Posterior vena cava (tissue), 2 donors: ENCODE results near the gene LRRC10B. TPM values are rescaled to one million over a fixed set of nuclear protein-coding genes. Genes with fewer than 3 reads are reported as not detected.

Experiments used
- DNase-seq: peaks from one replicate; pipeline ENCODE4 v3.0.0-alpha.2; 2020; ENCODE audit warnings: low spot score
- intact Hi-C, 2 donors: fragments of 100-400 bp; cut with DNase I; formaldehyde crosslinking; loops; one replicate each; pipeline versions ENCODE4 v1.14.1 to v1.14.2; 2022 to 2023
- total RNA-seq, 2 donors: library from RNA; stranded (reverse); fragmentation: NEBNext Ultra II Directional; extraction: Animal tissue kit (Norgen Biotek cat#: 25700); gene quantifications; one replicate each; pipeline ENCODE4 v1.2.1, GENCODE V29; 2021
- donor health status: DM: yes; HTN: yes; CAD: no.
- donor health status: DM: yes; HTN: yes; CAD: no.

The LRRC10B gene
- total RNA-seq, 2 donors from 2014 or later = 1.5 to 1.6 TPM

DNA sequence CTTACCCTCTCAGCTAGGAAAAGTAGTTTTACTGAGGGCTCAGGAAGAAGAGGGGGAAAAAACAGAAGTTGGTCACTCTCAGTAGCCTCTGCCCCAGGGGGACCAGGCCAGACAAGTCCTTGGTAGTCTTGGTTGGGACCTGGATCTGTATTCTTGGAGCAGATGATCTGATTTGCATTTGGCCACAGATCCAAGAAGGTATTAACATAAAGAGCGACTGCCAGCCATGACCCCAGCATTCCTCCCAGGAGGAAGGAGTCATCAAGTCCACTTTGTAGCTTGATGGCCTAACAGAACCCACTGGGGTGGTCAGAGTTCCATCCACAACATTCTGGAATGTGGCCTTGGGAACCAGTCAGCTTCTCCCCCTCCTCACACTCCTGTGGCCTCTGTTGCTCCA, 6.0 kb upstream of the LRRC10B start:
- intact Hi-C loops = no loop called here
- no peak for DNase-seq

DNA sequence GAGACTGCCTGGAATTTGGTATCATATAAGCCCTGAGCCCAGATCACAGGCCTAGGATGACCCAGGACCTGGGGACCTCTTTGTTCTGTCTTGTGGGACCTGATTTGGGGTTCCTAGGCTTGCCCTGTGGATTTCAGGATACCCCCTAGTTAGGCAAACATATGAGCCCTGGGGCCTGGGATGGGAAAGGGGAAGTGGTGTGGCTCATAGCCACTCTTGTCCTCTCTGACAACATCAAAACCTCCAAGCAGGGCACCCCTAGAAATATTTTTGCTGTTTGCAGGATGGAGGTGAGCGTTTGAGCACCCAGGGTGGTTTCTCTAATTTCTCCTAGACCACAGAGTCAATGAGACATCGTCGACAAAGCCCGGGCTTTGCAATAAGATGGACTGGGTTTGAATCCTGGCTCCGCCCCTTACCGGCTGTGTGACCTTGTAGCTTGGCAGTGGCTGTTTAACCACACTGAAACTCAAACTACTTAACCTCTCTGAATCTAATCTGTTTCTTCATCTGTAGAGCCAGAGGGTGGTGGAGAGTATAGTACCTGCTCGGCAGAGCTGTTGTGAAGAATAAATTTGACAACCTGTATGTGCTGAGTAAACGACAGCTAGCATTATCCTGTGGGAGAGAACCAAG, 5.3 kb upstream of the LRRC10B start:
- intact Hi-C loops = no loop called here
- DNase-seq = no peak

DNA sequence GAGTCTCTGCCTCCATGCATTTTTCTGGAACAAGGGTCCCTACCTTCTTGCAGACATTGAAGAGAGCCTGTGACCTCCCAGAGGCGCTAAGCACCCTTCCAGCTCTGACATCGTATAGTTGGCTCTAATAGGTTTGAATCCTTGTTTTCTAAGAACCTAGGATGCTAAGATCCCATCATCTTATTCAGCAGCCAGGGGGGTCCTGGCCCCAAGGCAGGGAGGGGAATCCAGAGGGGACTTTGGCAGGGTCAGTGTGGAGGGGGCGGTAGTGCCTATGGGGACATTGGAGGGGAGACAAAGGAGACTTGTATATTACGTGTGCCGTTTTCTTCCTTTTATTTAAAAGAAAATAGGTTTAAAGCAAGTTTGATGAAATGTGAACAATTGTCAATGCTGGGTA, 3.4 kb upstream of the LRRC10B start:
- DNase-seq = no peak

DNA sequence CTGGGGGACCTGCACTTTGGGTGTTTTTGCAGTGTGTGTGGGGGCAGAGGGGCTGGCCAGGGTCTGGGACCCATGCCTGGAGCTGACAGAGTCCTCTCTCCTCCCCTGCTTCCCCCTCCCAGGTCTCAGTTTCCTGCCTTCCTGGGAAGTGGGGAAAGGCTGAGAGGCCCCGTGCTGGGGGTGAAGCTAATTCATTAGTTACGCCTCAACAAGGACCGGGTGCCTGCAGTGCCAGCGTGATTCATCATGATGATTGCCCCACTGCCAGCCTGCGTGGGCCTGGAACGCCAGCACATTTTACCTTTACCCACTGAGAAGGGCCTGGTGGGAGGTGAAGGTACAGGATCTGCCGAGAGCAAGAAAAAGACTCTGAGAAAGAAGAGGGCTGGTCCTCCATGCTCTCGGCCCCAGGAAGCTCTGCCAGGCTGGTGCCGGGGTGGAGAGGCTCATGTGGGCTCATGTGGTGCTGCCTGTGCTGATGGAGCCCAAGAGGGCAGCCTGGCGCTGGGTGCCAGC, 2.9 kb upstream of the LRRC10B start:
- DNase-seq = no peak
- intact Hi-C loops = no loop called here

More for the DNA sequence above, 3.4 kb upstream of the LRRC10B start:
- intact Hi-C loops = no loop called here

DNA sequence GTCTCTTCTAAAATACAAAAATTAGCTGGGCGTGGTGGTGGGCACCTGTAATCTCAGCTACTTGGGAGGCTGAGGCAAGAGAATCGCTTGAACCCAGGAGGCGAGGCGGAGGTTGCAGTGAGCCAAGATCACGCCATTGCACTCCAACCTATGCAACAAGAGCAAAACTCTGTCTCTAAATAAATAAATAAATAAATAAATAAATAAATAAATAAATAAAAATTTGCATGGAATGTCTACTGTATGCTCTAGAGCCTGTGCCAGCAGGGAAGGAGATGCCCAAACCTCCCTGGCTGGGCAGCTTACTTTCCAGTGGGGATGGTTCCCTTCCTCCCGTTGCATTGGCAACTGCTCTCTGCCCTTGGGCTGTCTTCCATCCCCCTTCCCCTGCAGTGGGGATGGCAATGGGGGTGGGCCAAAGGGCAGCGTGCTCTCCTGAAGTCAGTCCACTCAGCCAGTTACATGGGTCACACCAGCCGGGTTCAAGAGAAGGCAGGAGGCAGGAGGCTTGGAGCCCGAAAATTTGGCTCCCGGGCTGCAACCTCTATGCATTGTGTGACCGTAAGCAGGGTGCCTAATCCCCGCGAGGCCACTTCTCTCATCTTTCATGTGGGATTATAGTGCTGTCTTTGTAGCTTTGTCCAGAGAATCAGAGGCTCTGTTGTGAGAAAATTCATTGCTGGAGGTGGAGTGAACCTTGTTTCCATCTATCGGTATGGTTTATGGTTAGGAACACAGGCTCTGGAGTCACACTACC, 1.4 kb upstream of the LRRC10B start:
- no peak for DNase-seq
- intact Hi-C loops = no loop called here

DNA sequence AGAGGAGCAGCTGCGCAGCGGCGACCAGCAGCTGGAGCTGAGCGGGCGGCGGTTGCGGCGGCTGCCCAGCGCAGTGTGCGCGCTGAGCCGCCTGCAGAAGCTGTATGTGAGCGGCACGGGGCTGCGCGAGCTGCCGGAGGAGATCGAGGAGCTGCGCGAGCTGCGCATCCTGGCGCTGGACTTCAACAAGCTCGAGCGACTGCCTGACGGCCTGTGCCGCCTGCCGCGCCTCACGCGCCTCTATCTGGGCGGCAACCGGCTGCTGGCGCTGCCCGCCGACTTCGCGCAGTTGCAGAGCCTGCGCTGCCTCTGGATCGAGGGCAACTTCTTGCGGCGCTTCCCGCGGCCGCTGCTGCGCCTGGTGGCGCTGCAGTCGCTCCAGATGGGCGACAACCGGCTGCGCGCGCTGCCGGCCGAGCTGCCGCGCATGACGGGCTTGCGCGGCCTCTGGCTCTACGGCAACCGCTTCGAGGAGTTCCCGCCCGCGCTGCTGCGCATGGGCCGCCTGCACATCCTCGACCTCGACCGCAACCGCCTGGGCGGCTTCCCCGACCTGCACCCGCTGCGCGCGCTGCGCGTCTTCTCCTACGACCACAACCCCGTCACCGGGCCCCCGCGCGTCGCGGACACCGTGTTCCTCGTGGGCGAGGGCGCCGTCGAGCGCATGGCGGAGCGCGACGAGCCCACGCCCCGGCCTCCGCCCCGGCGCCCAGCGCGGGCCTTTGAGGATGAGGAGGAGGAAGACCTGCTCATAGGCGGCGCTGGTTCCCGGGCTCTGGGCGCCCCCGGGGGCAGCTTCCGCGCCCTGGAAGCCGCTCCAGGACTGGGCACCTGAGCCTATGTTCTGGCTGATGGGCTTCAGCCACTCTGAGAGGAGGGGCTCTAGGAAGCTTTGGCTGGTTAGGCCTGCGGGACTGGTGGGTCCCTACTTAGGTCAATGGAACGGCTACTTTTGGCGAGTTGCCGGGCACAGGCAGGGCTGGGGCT, 787 bp downstream of the LRRC10B start:
- no peak for DNase-seq

DNA sequence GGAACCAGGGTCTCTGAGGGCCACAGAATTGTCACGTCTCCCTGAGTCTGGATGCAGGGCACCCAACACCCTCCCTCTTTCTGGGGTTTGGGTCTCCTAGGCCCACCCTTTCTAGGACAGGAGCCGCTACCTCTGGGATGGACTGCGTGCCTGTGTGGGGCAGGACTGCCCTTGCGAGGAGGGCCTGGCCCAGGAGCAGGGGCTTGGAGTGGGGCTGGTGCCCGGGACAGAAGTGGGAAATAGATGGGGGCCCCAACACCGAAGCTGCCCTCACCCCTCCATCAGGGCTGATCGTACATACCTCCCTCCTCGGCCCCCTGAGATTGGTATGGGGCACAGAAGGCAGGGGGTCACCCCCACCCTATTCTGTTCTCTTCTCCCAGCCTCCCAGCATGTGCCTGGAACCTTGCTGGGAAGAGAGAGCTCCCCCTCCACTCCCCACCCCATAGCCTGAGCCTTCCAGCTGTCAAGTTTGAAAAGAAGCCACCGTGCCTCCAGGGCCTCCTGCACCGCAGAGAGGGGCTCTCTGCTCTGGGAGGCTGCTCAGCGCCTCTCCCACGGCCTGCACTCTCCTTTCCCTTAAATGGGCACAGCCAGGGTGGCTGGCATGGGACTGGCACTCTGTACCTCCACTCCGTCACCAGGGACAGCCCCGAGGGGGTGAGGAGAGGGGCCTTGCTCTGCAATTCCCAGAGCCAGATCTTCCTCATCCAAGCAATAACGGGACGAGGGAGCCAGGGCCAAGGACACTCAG, 1.8 kb downstream of the LRRC10B start:
- intact Hi-C loops = loop anchor here in 1 of 2 donors (10.0 kb wide), 1 partner anchor 1254 kb away; the partner anchor contains the start of gene POLR2G
- DNase-seq = no peak

More for the DNA sequence above, 787 bp downstream of the LRRC10B start:
- intact Hi-C loops = loop anchor here in 1 of 2 donors (10.0 kb wide), 1 partner anchor 1255 kb away; the partner anchor contains the start of gene POLR2G

DNA sequence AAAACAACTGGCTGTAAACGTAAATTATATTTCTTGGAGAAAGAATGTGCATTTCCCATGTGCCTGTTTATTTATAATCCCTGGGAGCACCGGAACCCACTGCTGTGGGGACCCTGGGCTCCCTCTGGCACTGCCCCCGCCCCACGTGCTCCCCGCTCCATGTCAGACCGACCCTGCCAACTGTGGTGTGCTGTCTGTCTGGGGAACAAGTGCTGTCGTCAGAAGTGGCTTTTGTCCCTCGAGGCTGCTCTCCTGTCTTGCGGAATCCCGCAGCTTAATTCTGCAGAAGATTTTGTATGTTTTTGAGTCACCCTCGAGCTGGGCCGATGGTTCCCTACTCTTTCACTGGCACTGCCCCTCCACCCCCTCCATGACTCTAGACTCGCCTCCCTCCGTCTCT, 2.4 kb downstream of the LRRC10B start:
- DNase-seq = no peak
- intact Hi-C loops = loop anchor here in 1 of 2 donors (10.0 kb wide), 1 partner anchor 1254 kb away; the partner anchor contains the start of gene POLR2G

DNA sequence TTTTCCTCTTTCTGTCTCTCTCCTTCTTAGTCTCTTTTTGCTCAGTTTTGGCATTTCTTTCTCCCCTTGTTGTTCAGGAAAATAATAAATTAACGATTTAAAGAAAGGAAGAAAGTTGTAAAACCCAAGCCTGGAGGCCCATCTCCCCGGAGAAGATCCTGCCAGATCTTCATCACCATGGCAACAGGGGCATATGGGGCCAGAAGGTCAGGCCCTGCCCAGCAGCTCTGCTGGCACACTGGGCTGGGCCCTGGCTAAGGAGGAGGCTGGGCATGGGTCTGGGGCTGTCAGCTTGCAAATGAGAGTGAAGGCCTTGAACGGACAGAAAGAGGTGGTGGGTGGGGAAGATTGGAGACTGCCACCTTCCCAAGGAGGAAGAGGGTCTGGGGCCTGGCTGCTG, 2.8 kb downstream of the LRRC10B start:
- intact Hi-C loops = loop anchor here in 1 of 2 donors (10.0 kb wide), 1 partner anchor 1253 kb away; the partner anchor contains the start of gene POLR2G
- DNase-seq = no peak

DNA sequence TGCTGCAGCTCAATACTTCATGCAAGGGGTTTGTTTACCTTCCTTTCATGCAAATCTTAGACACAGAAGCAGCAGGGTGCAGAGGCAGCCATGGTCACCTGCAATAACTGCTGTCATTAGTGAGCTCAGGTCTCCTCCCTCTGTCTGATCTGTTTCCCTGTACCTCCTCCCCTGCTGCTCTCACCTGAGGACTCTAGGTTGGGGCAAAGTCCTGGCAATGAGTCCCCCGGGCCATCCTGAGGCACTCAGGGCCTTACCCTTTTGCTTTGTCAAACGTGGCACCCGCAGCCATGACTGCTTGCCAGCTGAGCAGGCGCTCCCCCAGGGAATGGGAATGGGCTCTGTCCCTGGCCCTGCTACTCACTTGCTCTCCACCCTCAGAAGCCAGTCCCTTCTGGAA, 3.9 kb downstream of the LRRC10B start:
- DNase-seq = no peak
- intact Hi-C loops = loop anchor here in 1 of 2 donors (10.0 kb wide), 1 partner anchor 1252 kb away; the partner anchor contains the start of gene POLR2G

DNA sequence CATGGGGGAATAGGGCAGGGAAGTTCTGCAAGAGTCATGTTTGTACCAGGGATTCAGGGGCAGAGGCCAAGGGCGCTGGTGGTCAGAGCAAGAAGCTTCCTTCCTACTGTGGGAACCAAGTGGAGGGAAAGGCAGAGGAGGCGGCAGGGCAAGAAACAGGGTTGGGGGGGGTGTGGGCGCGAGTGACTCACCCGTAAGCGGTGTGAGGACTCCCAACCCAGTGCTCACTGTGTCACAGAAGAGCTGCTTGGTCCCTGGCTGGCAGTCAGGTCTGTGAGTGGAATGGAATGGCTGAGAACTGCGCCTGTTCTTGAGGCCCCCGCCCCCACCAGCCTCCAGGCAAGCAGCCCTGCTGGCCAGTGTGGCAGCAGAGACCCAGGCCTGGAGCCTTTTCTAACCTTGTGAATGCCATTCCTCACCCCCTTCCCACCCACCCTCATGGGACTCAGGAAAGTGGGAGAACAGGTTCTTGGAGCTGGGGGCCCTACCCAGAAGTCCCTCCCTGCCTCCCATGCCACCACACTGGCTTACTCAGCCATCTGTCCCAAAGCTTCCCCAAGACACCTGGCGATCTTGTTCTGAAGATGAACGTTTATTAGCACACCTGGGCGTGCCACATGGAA, 4.7 kb downstream of the LRRC10B start:
- no peak for DNase-seq
- intact Hi-C loops = loop anchor here in 1 of 2 donors (10.0 kb wide), 1 partner anchor 1252 kb away; the partner anchor contains the start of gene POLR2G

DNA sequence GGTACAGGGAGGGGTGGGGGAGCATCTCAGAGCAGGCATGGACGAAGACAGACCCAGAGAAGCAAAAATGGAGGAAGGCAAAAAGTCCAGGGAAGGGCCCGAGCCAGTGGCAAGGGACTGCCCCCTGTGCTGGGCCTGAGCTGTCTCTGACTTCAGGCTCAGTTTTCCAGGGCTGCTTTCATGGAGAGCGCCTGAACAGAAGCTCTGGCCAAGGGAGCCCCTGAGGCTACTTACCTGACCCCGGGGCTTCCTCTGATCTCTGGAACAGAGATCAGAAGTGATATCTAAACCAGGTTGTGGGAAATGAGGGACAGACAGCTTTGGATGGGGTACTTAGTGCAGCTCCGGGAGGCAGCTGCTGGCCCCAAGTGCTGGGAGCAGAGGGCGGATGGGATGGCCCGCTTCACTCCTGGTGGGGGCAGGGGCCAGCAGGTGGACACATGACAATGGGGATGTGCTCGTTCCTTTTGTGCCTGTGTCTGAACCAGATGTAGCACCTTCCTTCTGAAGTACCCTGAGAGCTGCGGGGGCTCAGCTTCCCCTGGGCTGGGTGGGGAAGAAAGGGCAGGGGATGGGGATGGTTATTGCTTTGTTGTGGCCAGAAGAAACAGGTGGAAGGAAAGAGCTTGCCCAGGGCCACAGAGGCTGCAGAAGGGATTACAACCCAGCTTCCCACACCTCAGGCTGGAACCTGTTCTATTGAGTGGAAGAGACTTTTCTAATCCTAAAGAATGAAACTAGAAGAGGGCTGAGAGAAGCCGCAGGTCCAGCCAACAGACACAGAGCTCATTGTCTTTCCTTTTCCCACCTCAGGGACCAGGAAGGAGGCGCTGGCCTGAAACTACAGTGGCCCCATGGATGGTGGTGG, 5.7 kb downstream of the LRRC10B start:
- intact Hi-C loops = loop anchor here in 1 of 2 donors (10.0 kb wide), 1 partner anchor 1251 kb away; the partner anchor contains the start of gene POLR2G
- DNase-seq = no peak

DNA sequence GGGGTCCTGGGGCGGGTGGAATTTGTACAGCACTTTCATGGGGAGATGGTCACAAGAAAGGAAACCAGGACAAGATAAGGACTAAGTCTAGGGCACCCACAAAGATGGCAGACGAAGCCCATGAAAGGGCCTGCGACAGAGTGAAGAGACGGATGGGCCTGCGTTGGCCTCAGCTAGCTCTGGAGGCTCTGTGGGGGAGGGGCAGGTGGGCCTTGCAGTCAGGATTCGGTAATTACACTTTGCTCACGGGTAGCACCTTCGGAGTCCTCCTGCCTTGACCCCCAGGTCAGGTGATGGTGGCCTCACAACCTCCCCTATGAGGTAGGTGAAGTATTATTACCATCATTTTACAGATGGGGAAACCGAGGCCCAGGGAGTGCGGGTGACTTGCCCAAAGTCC, 7.1 kb downstream of the LRRC10B start:
- DNase-seq = no peak
- intact Hi-C loops = loop anchor here (2.0 to 10.0 kb wide), 4 partner anchors 33 to 1249 kb away; partner anchors contain the start of gene POLR2G (in 1 of the 2)

DNA sequence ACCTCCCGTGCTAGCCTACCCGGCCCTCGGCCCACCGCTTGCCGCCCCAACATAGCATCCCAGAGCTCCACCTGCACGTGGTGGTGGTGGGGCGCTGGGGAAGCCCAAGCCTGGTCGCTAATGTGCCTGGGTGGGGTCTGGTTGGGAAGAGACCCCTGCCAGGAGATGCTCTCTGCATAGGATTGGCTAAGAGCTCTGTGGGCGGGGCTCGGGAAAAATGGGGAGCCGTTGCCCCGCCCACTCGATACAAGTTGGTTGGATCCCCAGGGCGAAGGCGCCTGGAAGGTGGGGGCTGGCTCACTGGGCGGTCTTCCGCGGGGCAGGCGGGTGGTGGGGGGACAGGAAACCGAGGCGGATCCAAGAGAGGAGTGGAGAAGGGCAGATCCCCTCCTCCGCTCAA, 7.6 kb downstream of the LRRC10B start:
- no peak for DNase-seq
- intact Hi-C loops = loop anchor here (2.0 to 10.0 kb wide), 4 partner anchors 34 to 1249 kb away; partner anchors contain the start of gene POLR2G (in 1 of the 2)

DNA sequence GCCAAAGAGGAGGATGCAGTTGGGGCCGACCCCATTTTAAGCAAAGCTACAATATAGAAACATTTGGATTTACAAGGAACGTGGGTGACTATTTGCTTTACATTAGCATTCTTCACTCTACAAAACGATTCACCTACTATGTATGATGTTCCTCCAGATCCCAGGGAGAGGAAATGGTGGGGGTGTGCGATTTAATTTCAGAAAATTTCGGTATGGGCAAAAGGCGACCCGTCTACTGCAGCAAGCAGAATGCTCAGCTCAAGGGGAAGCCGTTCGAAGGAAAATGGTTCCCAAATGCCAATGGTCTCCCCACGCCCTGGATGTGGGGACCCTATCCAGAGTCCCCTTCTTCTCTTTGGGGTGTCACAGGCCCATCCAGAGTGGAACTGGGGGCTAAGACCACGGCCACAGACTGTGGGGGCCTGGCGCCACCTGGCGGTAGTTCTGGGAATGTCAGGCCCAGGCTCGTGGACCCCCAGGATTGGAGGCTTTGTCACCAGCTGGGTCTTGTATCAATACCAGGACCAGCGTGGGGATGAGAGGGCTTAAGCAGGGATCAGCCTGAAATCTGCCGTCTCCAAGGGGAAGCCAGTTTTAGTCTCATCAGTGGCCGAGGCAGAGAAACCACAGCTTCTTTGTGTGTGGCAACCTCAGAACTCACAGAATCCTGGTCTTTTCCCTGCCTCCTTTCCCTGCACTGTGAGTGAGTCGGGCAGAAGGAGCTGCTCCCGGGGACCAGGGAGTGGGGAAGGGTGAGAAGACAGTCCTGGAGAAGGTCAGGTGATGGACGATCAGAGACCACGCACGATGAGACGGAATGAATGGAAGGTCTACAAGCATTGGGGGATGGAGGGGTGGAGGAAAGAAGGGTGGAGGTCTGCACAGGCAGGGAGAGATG, 8.4 kb downstream of the LRRC10B start:
- intact Hi-C loops = loop anchor here (2.0 to 10.0 kb wide), 4 partner anchors 35 to 1248 kb away; partner anchors contain the start of gene POLR2G (in 1 of the 2)
- no peak for DNase-seq
